ENCODE data around the gene CHD2.
"Not testable (repeated sequence)": the region's sequence is repeated elsewhere in the genome, so short reads cannot be mapped to it uniquely, and the experiment has no call there.

The CHD2 gene

GRCh38 chr15:93049914-93050578, 149.9 kb downstream of the CHD2 start:
- no peak for DNase-seq (ENCODE audit: low read depth in 2 of 2)

- DNase-seq (ENCODE audit: low read depth in 2 of 2): no peak
These were observed 150.5 kb downstream of the CHD2 start for GRCh38 chr15:93050648-93051047.

GRCh38 chr15:93051236-93052089, 151.3 kb downstream of the CHD2 start:
- DNase-seq (ENCODE audit: low read depth in 2 of 2): no peak

GRCh38 chr15:93052090-93052879, 152.2 kb downstream of the CHD2 start:
- DNase-seq (ENCODE audit: low read depth in 2 of 2): no peak

- no peak for DNase-seq (ENCODE audit: low read depth in 2 of 2)
These were observed 155.1 kb downstream of the CHD2 start for GRCh38 chr15:93055211-93055610.

- no peak for DNase-seq (ENCODE audit: low read depth in 2 of 2)
These were observed 156.7 kb downstream of the CHD2 start for GRCh38 chr15:93056836-93057235.

- no peak for DNase-seq (ENCODE audit: low read depth in 2 of 2)
These were observed 157.5 kb downstream of the CHD2 start for GRCh38 chr15:93057618-93058017.

- no peak for DNase-seq (ENCODE audit: low read depth in 2 of 2)
These were observed 158.0 kb downstream of the CHD2 start for GRCh38 chr15:93058128-93058527.

- DNase-seq (ENCODE audit: low read depth in 2 of 2): no peak
These were observed 158.8 kb downstream of the CHD2 start for GRCh38 chr15:93058904-93059427.

- no peak for DNase-seq (ENCODE audit: low read depth in 2 of 2)
These were observed 159.3 kb downstream of the CHD2 start for GRCh38 chr15:93059442-93059841.

GRCh38 chr15:93060336-93061248, 160.5 kb downstream of the CHD2 start:
- no peak for DNase-seq (ENCODE audit: low read depth in 2 of 2)

GRCh38 chr15:93062628-93063261, 162.6 kb downstream of the CHD2 start:
- not testable (repeated sequence) for DNase-seq (ENCODE audit: low read depth in 2 of 2)

- no peak for DNase-seq (ENCODE audit: low read depth in 2 of 2)
These were observed 163.1 kb downstream of the CHD2 start for GRCh38 chr15:93063262-93063671.

GRCh38 chr15:93063796-93064690, 163.9 kb downstream of the CHD2 start:
- no peak for DNase-seq (ENCODE audit: low read depth in 2 of 2)

GRCh38 chr15:93065641-93066045, 165.5 kb downstream of the CHD2 start:
- no peak for DNase-seq (ENCODE audit: low read depth in 2 of 2)

GRCh38 chr15:93066224-93066681, 166.1 kb downstream of the CHD2 start:
- DNase-seq (ENCODE audit: low read depth in 2 of 2): no peak

- DNase-seq (ENCODE audit: low read depth in 2 of 2): no peak
These were observed 166.9 kb downstream of the CHD2 start for GRCh38 chr15:93066834-93067648.

- DNase-seq (ENCODE audit: low read depth in 2 of 2): no peak
These were observed 167.5 kb downstream of the CHD2 start for GRCh38 chr15:93067649-93068085.
